Left kidney (tissue), 2 donors: ENCODE data around the gene MBNL3. TPM values are rescaled to one million over a fixed set of nuclear protein-coding genes. Genes with fewer than 3 reads are reported as not detected.
"Not testable (repeated sequence)": the region's sequence is repeated elsewhere in the genome, so short reads cannot be mapped to it uniquely, and the experiment has no call there.

Experiments used
- DNase-seq: peaks from one replicate; pipeline ENCODE4 v3.0.0-alpha.2; 2013
- polyA plus RNA-seq: library from polyadenylated mRNA; unstranded; fragments of 120-200 nt; gene quantifications from one replicate; pipeline ENCODE4 v1.2.1, GENCODE V29; 2013; ENCODE audit not compliant: insufficient read length

The MBNL3 gene
- polyA plus RNA-seq, 1 donor: 38.1 TPM

GRCh38 chrX:132373610-132374009, 115.2 kb downstream of the MBNL3 start:
- no peak for DNase-seq

- no peak for DNase-seq
These were observed 119.1 kb downstream of the MBNL3 start for GRCh38 chrX:132369617-132370326.

GRCh38 chrX:132367984-132368383, 120.9 kb downstream of the MBNL3 start:
- no peak for DNase-seq

GRCh38 chrX:132367314-132367713, 121.5 kb downstream of the MBNL3 start:
- no peak for DNase-seq

- DNase-seq: no peak
These were observed 123.3 kb downstream of the MBNL3 start for GRCh38 chrX:132365490-132365889.

- no peak for DNase-seq
These were observed 124.5 kb downstream of the MBNL3 start for GRCh38 chrX:132364313-132364712.

GRCh38 chrX:132353430-132353829, 135.4 kb downstream of the MBNL3 start:
- DNase-seq: no peak

GRCh38 chrX:132336172-132336571, 152.7 kb downstream of the MBNL3 start:
- DNase-seq: no peak

- no peak for DNase-seq
These were observed 155.5 kb downstream of the MBNL3 start for GRCh38 chrX:132333351-132333750.

GRCh38 chrX:132331532-132331931, 157.3 kb downstream of the MBNL3 start:
- DNase-seq: no peak

GRCh38 chrX:132331000-132331399, 157.8 kb downstream of the MBNL3 start:
- DNase-seq: no peak

GRCh38 chrX:132330156-132330729, 158.6 kb downstream of the MBNL3 start:
- no peak for DNase-seq

GRCh38 chrX:132326960-132327359, 161.9 kb downstream of the MBNL3 start:
- DNase-seq: not testable (repeated sequence)
